Stomach (tissue), 9 donors: ENCODE results near the gene FCRL6. TPM values are rescaled to one million over a fixed set of nuclear protein-coding genes. Genes with fewer than 3 reads are reported as not detected.
A peak's percentile ranks its signal among the peaks of the same experiment; 100 is the strongest.

ENCODE experiments used
- DNase-seq, 2 donors: peaks; one replicate each; pipeline versions ENCODE4 v3.0.0 to v3.0.0-alpha.2; 2013 to 2019
- H3K27ac ChIP-seq, 5 donors: fragments of 200-600 bp in 4 of 5; sonication (generic) in 4 of 5; one replicate each; pipeline ENCODE4 v1.5.1; 2013 to 2019; ENCODE audit warnings: mild to moderate bottlenecking in 1 of 5, moderate library complexity in 1 of 5
- H3K27me3 ChIP-seq, 3 donors: fragments of 200-600 bp; sonication (generic); one replicate each; pipeline ENCODE4 v1.5.1; 2017 to 2019; ENCODE audit warnings: mixed run types in 1 of 3
- H3K36me3 ChIP-seq, 4 donors: fragments of 200-600 bp; sonication (generic); 1 replicate in 3 of 4; 2 replicates in 1 of 4; pipeline ENCODE4 v1.5.1; 2016 to 2019
- H3K4me1 ChIP-seq, 4 donors: fragments of 200-600 bp; sonication (generic); one replicate each; pipeline ENCODE4 v1.5.1; 2016 to 2019
- H3K4me3 ChIP-seq, 4 donors: fragments of 200-600 bp; sonication (generic) in 3 of 4; one replicate each; pipeline ENCODE4 v1.5.1; 2016 to 2019; ENCODE audit warnings: mild to moderate bottlenecking in 1 of 4
- H3K9me3 ChIP-seq, 4 donors: fragments of 200-600 bp; sonication (generic); one replicate each; pipeline ENCODE4 v1.5.1; 2016 to 2019
- CTCF ChIP-seq, 7 experiments: fragments of 450-650 bp in 4 of 7; fragments of 200-600 bp in 3 of 7; sonication (generic) in 3 of 7; IDR thresholded peaks; one replicate each; pipeline ENCODE4 v1.5.1; 2016 to 2019; ENCODE audit warnings: antibody characterized with exemption in 7 of 7, control low read depth in 2 of 7, mild to moderate bottlenecking in 1 of 7
- EP300 ChIP-seq: sonication (generic); formaldehyde crosslinking; IDR thresholded peaks from one replicate; pipeline ENCODE4 v1.6.1; 2017; ENCODE audit warnings: antibody characterized with exemption
- POLR2A ChIP-seq, 4 donors: fragments of 450-650 bp; IDR thresholded peaks; one replicate each; pipeline ENCODE4 v1.6.1; 2016; ENCODE audit warnings: antibody characterized with exemption in 4 of 4, control low read depth in 2 of 4, mild to moderate bottlenecking in 1 of 4, moderate library complexity in 1 of 4
- POLR2AphosphoS5 ChIP-seq, 3 donors: sonication (generic); formaldehyde crosslinking; IDR thresholded peaks; one replicate each; pipeline ENCODE4 v1.6.1; 2016; ENCODE audit warnings: antibody characterized with exemption in 3 of 3
- WGBS, 5 donors: extraction: QIAGEN DNeasy Blood & Tissue Kit in 3 of 5; methylation state at CpG; one replicate each; pipeline versions ENCODE4 v1.1.5 to v1.1.7; 2013 to 2018; 5-methylcytosine and 5-hydroxymethylcytosine counted together
- intact Hi-C: fragments of 100-400 bp; cut with DNase I; formaldehyde crosslinking; loops from one replicate; pipeline ENCODE4 v1.15.1; 2023; ENCODE audit warnings: low total_unique reads
- polyA plus RNA-seq, 3 donors: library from polyadenylated mRNA; stranded (reverse); fragments of 200-250 nt; gene quantifications; one replicate each; pipeline ENCODE4 v1.2.3, GENCODE V29; 2013
- total RNA-seq, 5 donors: library from RNA; depleted of rRNA; stranded (reverse); fragments of >200 nt; gene quantifications; one replicate each; pipeline versions ENCODE4 v1.1.0 to v1.2.3, GENCODE V29; 2014 to 2016
- donor health status: healthy with polysubstance abuse.
- donor health status: Bipolar disorder and iron deficiency.
- donor health status: healthy.

The FCRL6 gene
- total and polyA plus RNA-seq, 8 donors = not detected

GRCh38 chr1:159851407-159851806, 49.2 kb downstream of the FCRL6 start:
- 61 to 85% (median 80%) methylated on average over 1 of the region's 1 CpG for WGBS, 5 donors
- TF ChIP-seq CTCF (IDR thresholded peaks at IDR 0.05) (no peak), POLR2AphosphoS5 (IDR thresholded peaks at IDR 0.05) (no peak), POLR2A (IDR thresholded peaks at IDR 0.05) (no peak), EP300 (no peak)
- DNase-seq = no peak
- Histone ChIP-seq H3K9me3 (no peaks in the 10 kb centered on the region), H3K27me3 (no peaks in the 10 kb centered on the region), H3K4me3 (no peak overlapping the region), H3K36me3 (no peaks in the 10 kb centered on the region), H3K27ac (no peak overlapping the region), H3K4me1 (peaks cover 0 to 34% (median 26%) of the 10 kb centered on the region in 4 donors)
- intact Hi-C loops = no loop called here

GRCh38 chr1:159853417-159854115, 51.4 kb downstream of the FCRL6 start:
- Histone ChIP-seq H3K36me3 (no peaks in the 10 kb centered on the region), H3K27me3 (no peaks in the 10 kb centered on the region), H3K27ac (peak overlapping the region; percentile 80 to 97 (median 92)), H3K4me1 (peaks cover 0 to 34% (median 27%) of the 10 kb centered on the region in 4 donors), H3K9me3 (no peaks in the 10 kb centered on the region), H3K4me3 (peak overlapping the region; percentile 55 to 73 (median 72))
- intact Hi-C loops = no loop called here
- TF ChIP-seq POLR2A (IDR thresholded peaks at IDR 0.05) = no peak
- TF ChIP-seq CTCF (IDR thresholded peaks at IDR 0.05) = no peak
- TF ChIP-seq EP300 = no peak
- no peak for TF ChIP-seq POLR2AphosphoS5 (IDR thresholded peaks at IDR 0.05)
- DNase-seq = no peak
- WGBS, 5 donors = 19 to 26% (median 23%) methylated on average over 6 of the region's 6 CpGs

- no peaks in the 10 kb centered on the region for H3K36me3 ChIP-seq
- H3K27me3 ChIP-seq = no peaks in the 10 kb centered on the region
- 0 to 1% (median 1%) methylated on average over 22 to 31 of the region's 31 CpGs for WGBS, 5 donors
- peak in 2 of 3 donors; percentile 46 to 63 for TF ChIP-seq POLR2AphosphoS5 (IDR thresholded peaks at IDR 0.05)
- TF ChIP-seq POLR2A (IDR thresholded peaks at IDR 0.05) = no peak
- intact Hi-C loops = no loop called here
- H3K4me3 ChIP-seq = peak overlapping the region; percentile 55 to 73 (median 72)
- H3K27ac ChIP-seq = peak overlapping the region; percentile 80 to 97 (median 92)
- DNase-seq = peak; percentile 85 to 93
- peaks cover 0 to 34% (median 29%) of the 10 kb centered on the region in 4 donors for H3K4me1 ChIP-seq
- no peaks in the 10 kb centered on the region for H3K9me3 ChIP-seq
These were observed 52.0 kb downstream of the FCRL6 start for GRCh38 chr1:159854116-159854692.

GRCh38 chr1:159854693-159855192, 52.6 kb downstream of the FCRL6 start:
- intact Hi-C loops = no loop called here
- peak overlapping the region; percentile 55 to 73 (median 72) for H3K4me3 ChIP-seq
- no peaks in the 10 kb centered on the region for H3K36me3 ChIP-seq
- peak in 1 of 4 donors; percentile 22 for TF ChIP-seq POLR2A (IDR thresholded peaks at IDR 0.05)
- TF ChIP-seq POLR2AphosphoS5 (IDR thresholded peaks at IDR 0.05) = peak; percentile 66 to 94 (median 93)
- TF ChIP-seq CTCF (IDR thresholded peaks at IDR 0.05) = peak in 1 of 7 experiments; percentile 15
- no peak for TF ChIP-seq EP300
- no peaks in the 10 kb centered on the region for H3K9me3 ChIP-seq
- no peaks in the 10 kb centered on the region for H3K27me3 ChIP-seq
- peak overlapping the region; percentile 80 to 97 (median 92) for H3K27ac ChIP-seq
- DNase-seq = peak; percentile 86 to 97
- WGBS, 5 donors = 0 to 1% (median 0%) methylated on average over 26 to 59 of the region's 59 CpGs
- peaks cover 0 to 37% (median 31%) of the 10 kb centered on the region in 4 donors for H3K4me1 ChIP-seq
